SK-N-SH (cell line): ENCODE measurements around the gene CYP46A1. TPM values are rescaled to one million over a fixed set of nuclear protein-coding genes. Genes with fewer than 3 reads are reported as not detected.

Experiments
- CTCF ChIA-PET: fragments of 300-600, 350-600 bp; formaldehyde crosslinking; extraction: SDS; loops from one replicate; lab custom pipeline; 2021; lab: Yijun Ruan, JAX
- POLR2A ChIA-PET: fragments of 350-600 bp; sonication (Branson Sonifier 250); formaldehyde crosslinking; extraction: SDS; loops from one replicate; lab custom pipeline; 2020; ENCODE audit warnings: antibody characterized with exemption, inconsistent platforms; lab: Yijun Ruan, JAX
- DNase-seq: peaks from one replicate; pipeline ENCODE4 v3.0.0; 2012
- H2AFZ ChIP-seq: fragments of 200-600 bp; sonication (generic); 2 replicates; pipeline ENCODE4 v1.8.1; 2016; ENCODE audit warnings: antibody characterized with exemption, mild to moderate bottlenecking, low read depth
- H3F3A ChIP-seq: fragments of 200-600 bp; sonication (generic); replicated peaks from 2 replicates; pipeline ENCODE3; 2016; ENCODE audit warnings: antibody characterized with exemption, mild to moderate bottlenecking; ENCODE audit not compliant: insufficient read depth
- H3K27ac ChIP-seq, 2 experiments: fragments of 200-500 bp in 1 of 2; fragments of 200-600 bp in 1 of 2; sonication (Bioruptor generic) in 1 of 2; sonication (generic), shearing (Covaris generic) in 1 of 2; 2 replicates each; pipeline versions ENCODE4 v1.5.1 to v1.6.1; 2014 to 2016; ENCODE audit warnings: low read depth in 2 of 2, inconsistent platforms in 1 of 2, low read length in 1 of 2, mild to moderate bottlenecking in 1 of 2, mixed read lengths in 1 of 2
- H3K27me3 ChIP-seq: fragments of 200-600 bp; sonication (generic), shearing (Covaris generic); 2 replicates; pipeline ENCODE4 v1.6.1; 2016; ENCODE audit warnings: mixed run types; ENCODE audit not compliant: insufficient read depth
- H3K36me3 ChIP-seq, 2 experiments: fragments of 200-500 bp in 1 of 2; fragments of 200-600 bp in 1 of 2; sonication (Bioruptor generic) in 1 of 2; sonication (generic) in 1 of 2; replicated peaks in 1 of 2; 2 replicates each; pipeline versions ENCODE3 to v1.5.1; 2014 to 2016; ENCODE audit warnings: low read length in 1 of 2, mild to moderate bottlenecking in 1 of 2; ENCODE audit not compliant: insufficient read depth in 2 of 2, control insufficient read depth in 1 of 2
- H3K4me1 ChIP-seq, 2 experiments: fragments of 200-500 bp in 1 of 2; fragments of 200-600 bp in 1 of 2; sonication (Bioruptor generic) in 1 of 2; sonication (generic), shearing (Covaris generic) in 1 of 2; 2 replicates each; pipeline versions ENCODE4 v1.5.1 to v1.6.1; 2014 to 2016; ENCODE audit warnings: low read depth in 1 of 2, low read length in 1 of 2, mixed run types in 1 of 2; ENCODE audit not compliant: insufficient read depth in 2 of 2, control insufficient read depth in 1 of 2
- H3K4me2 ChIP-seq: fragments of 200-600 bp; sonication (generic), shearing (Covaris generic); 2 replicates; pipeline ENCODE4 v1.6.1; 2017; ENCODE audit warnings: mixed run types
- H3K4me3 ChIP-seq, 2 experiments: fragments of 200-500 bp in 1 of 2; fragments of 200-600 bp in 1 of 2; sonication (Bioruptor generic) in 1 of 2; sonication (generic), shearing (Covaris generic) in 1 of 2; 2 replicates each; pipeline versions ENCODE4 v1.5.1 to v1.8.1; 2014 to 2016; ENCODE audit warnings: low read depth in 2 of 2, inconsistent platforms in 1 of 2, low read length in 1 of 2, mild to moderate bottlenecking in 1 of 2, mixed read lengths in 1 of 2, moderate library complexity in 1 of 2
- H3K79me2 ChIP-seq: fragments of 200-600 bp; sonication (generic); 2 replicates; pipeline ENCODE4 v1.8.1; 2017; ENCODE audit warnings: mild to moderate bottlenecking; ENCODE audit not compliant: insufficient read depth
- H3K9ac ChIP-seq: fragments of 200-600 bp; sonication (generic); 2 replicates; pipeline ENCODE4 v1.6.1; 2017; ENCODE audit warnings: mixed run types
- H3K9me2 ChIP-seq: fragments of 200-600 bp; sonication (generic); 2 replicates; pipeline ENCODE4 v1.6.1; 2017; ENCODE audit warnings: mixed run types
- H3K9me3 ChIP-seq: fragments of 200-600 bp; sonication (generic); 2 replicates; pipeline ENCODE4 v1.6.1; 2017; ENCODE audit warnings: mixed run types, mild to moderate bottlenecking, moderate library complexity
- H4K20me1 ChIP-seq: fragments of 200-600 bp; sonication (generic); 2 replicates; pipeline ENCODE4 v1.6.1; 2017; ENCODE audit warnings: mild to moderate bottlenecking, mixed run types; ENCODE audit not compliant: insufficient read depth
- CTCF ChIP-seq: fragments of 200-600 bp; sonication (generic); IDR thresholded peaks from 2 replicates; pipeline ENCODE4 v1.6.1; 2017; ENCODE audit warnings: antibody characterized with exemption, mild to moderate bottlenecking, moderate library complexity
- ELF1 ChIP-seq: IDR thresholded peaks from 2 replicates; pipeline ENCODE4 v1.4.0; 2012
- GABPA ChIP-seq: IDR thresholded peaks from 2 replicates; pipeline ENCODE4 v1.4.0; 2012; ENCODE audit warnings: low read depth, mild to moderate bottlenecking
- MAX ChIP-seq: IDR thresholded peaks from 2 replicates; pipeline ENCODE4 v1.4.0; 2012; ENCODE audit warnings: low read depth
- MEF2A ChIP-seq: IDR thresholded peaks from 2 replicates; pipeline ENCODE4 v1.4.0; 2012; ENCODE audit warnings: low read depth, borderline replicate concordance
- MXI1 ChIP-seq: IDR thresholded peaks from 2 replicates; pipeline ENCODE4 v1.6.1; 2012; ENCODE audit warnings: mild to moderate bottlenecking, low read depth, low read length, improper control_type of control experiment
- NFIC ChIP-seq: IDR thresholded peaks from 2 replicates; pipeline ENCODE4 v1.4.0; 2012; ENCODE audit warnings: borderline replicate concordance
- POLR2AphosphoS5 ChIP-seq: IDR thresholded peaks from 2 replicates; pipeline ENCODE4 v1.6.1; 2012; ENCODE audit warnings: low read depth, low read length
- RXRA ChIP-seq: IDR thresholded peaks from 2 replicates; pipeline ENCODE4 v1.4.0; 2012; ENCODE audit warnings: low read depth, mild to moderate bottlenecking, borderline replicate concordance
- SMC3 ChIP-seq: IDR thresholded peaks from 2 replicates; pipeline ENCODE4 v1.6.1; 2012; ENCODE audit warnings: low read depth, low read length, improper control_type of control experiment
- TAF1 ChIP-seq: IDR thresholded peaks from 2 replicates; pipeline ENCODE4 v1.6.1; 2012; ENCODE audit warnings: low read depth, mild to moderate bottlenecking, low read length, moderate library complexity, borderline replicate concordance
- TCF12 ChIP-seq: IDR thresholded peaks from 2 replicates; pipeline ENCODE4 v1.4.0; 2012
- TEAD4 ChIP-seq: IDR thresholded peaks from 2 replicates; pipeline ENCODE4 v1.4.0; 2012; ENCODE audit warnings: mild to moderate bottlenecking, borderline replicate concordance; ENCODE audit not compliant: insufficient read depth
- ZBTB33 ChIP-seq: IDR thresholded peaks from 2 replicates; pipeline ENCODE4 v1.4.0; 2012; ENCODE audit warnings: low read depth, borderline replicate concordance
- WGBS: methylation state at CpG from one replicate; pipeline ENCODE4 v1.1.6; 2017; ENCODE audit warnings: low lambda C conversion rate; 5-methylcytosine and 5-hydroxymethylcytosine counted together
- polyA plus RNA-seq, 3 experiments: library from polyadenylated mRNA; depleted of rRNA; stranded (reverse); fragments of >200 nt; gene quantifications; 2 replicates each; pipeline ENCODE4 v1.2.3, GENCODE V29; 2012

Gene CYP46A1
- polyA plus RNA-seq, 1 of the 3 experiments (the other 2 are of a cell fraction): 0.30 TPM

- ChIA-PET POLR2A (no interaction called here), CTCF (interaction anchor here (1.2 to 4.9 kb wide), 2 partner anchors 10 to 31 kb away, joined by 3 to 19 read pairs; no protein-coding TSS in a partner anchor)
- Histone ChIP-seq H3K4me2 (no peak overlapping the region), H3K9me2 (no peaks in the 10 kb centered on the region), H3K4me3 (no peak overlapping the region), H3K4me1 (no peaks in the 10 kb centered on the region), H4K20me1 (no peaks in the 10 kb centered on the region), H3F3A (peaks cover 3% of the 10 kb centered on the region), H3K36me3 (no peaks in the 10 kb centered on the region), H3K9ac (no peak overlapping the region), H2AFZ (no peak overlapping the region), H3K27me3 (no peaks in the 10 kb centered on the region), H3K9me3 (0 out of 2 replicates have a peak, but pooled peaks cover 4% of the 10 kb centered on the region), H3K79me2 (no peaks in the 10 kb centered on the region), H3K27ac (no peak overlapping the region)
- WGBS: 69% methylated on average over 5 of the region's 6 CpGs
- TF ChIP-seq TCF12 (no peak), CTCF (no peak), ZBTB33 (no peak)
- DNase-seq: no peak
Observed at GRCh38 chr14:99698236-99698635, 14.1 kb downstream of the CYP46A1 start.

GRCh38 chr14:99698642-99699041, 14.5 kb downstream of the CYP46A1 start:
- TF ChIP-seq NFIC (no peak), ZBTB33 (no peak), MEF2A (no peak), RXRA (no peak), GABPA (no peak), TAF1 (no peak), CTCF (no peak), POLR2AphosphoS5 (no peak), MXI1 (no peak), ELF1 (no peak), SMC3 (no peak), TCF12 (no peak), MAX (no peak), TEAD4 (no peak)
- H3K4me3 ChIP-seq: no peak overlapping the region
- H3K4me2 ChIP-seq: no peak overlapping the region
- H3F3A ChIP-seq: no peaks in the 10 kb centered on the region
- H3K9me3 ChIP-seq: 0 out of 2 replicates have a peak, but pooled peaks cover 4% of the 10 kb centered on the region
- DNase-seq: no peak
- no peaks in the 10 kb centered on the region for H3K36me3 ChIP-seq
- no peaks in the 10 kb centered on the region for H3K4me1 ChIP-seq
- H3K9ac ChIP-seq: no peak overlapping the region
- ChIA-PET CTCF (interaction anchor here (1.2 to 4.9 kb wide), 2 partner anchors 11 to 31 kb away, joined by 3 to 19 read pairs; no protein-coding TSS in a partner anchor), POLR2A (no interaction called here)
- no peak overlapping the region for H2AFZ ChIP-seq
- H3K79me2 ChIP-seq: no peaks in the 10 kb centered on the region
- no peak overlapping the region for H3K27ac ChIP-seq
- no peaks in the 10 kb centered on the region for H3K9me2 ChIP-seq
- no peaks in the 10 kb centered on the region for H3K27me3 ChIP-seq
- 64% methylated on average over 5 of the region's 5 CpGs for WGBS
- no peaks in the 10 kb centered on the region for H4K20me1 ChIP-seq
